ENCODE results near the gene TOGARAM1. TPM values are rescaled to one million over a fixed set of nuclear protein-coding genes. Genes with fewer than 3 reads are reported as not detected.
A peak's percentile ranks its signal among the peaks of the same experiment; 100 is the strongest.

TOGARAM1 gene
- total and polyA plus RNA-seq, 2 donors (not counting 3 experiments of a cell fraction or from before 2014, with no cell fraction given), result 4.2 to 13.8 TPM

GRCh38 chr14:44959538-44959937 is 2.5 kb upstream of the TOGARAM1 start:
- no peak overlapping the region for H3K9ac ChIP-seq (replicated peaks; ENCODE audit: extremely low read depth, insufficient read depth, low read length)
- POLR2A ChIA-PET, result no interaction called here
- BruUV-seq (replicated peaks), result no TSS peak

More at GRCh38 chr14:44959538-44959937, 2.5 kb upstream of the TOGARAM1 start:
- no peak overlapping the region for H2AFZ ChIP-seq (ENCODE audit: low read depth, low read length)
- H3K27ac ChIP-seq (ENCODE audit: insufficient read depth, low read depth, low read length), result no peak overlapping the region
- CTCF ChIA-PET, result interaction anchor here (1.4 kb wide), 1 partner anchor 309 kb away, joined by 4 read pairs; no protein-coding TSS in a partner anchor
- dilution Hi-C loops (cut with MboI; ENCODE audit: extremely low pct_ligation_motif_present, low sequenced_read_pairs) (no loop called here), intact Hi-C loops (cut with micrococcal nuclease) (no loop called here)
- FAIRE-seq, result no peak
- no peak for TF ChIP-seq FOS (IDR thresholded peaks at IDR 0.05; ENCODE audit: borderline replicate concordance, insufficient read depth, low read length)
- TF ChIP-seq, protein P1, sequence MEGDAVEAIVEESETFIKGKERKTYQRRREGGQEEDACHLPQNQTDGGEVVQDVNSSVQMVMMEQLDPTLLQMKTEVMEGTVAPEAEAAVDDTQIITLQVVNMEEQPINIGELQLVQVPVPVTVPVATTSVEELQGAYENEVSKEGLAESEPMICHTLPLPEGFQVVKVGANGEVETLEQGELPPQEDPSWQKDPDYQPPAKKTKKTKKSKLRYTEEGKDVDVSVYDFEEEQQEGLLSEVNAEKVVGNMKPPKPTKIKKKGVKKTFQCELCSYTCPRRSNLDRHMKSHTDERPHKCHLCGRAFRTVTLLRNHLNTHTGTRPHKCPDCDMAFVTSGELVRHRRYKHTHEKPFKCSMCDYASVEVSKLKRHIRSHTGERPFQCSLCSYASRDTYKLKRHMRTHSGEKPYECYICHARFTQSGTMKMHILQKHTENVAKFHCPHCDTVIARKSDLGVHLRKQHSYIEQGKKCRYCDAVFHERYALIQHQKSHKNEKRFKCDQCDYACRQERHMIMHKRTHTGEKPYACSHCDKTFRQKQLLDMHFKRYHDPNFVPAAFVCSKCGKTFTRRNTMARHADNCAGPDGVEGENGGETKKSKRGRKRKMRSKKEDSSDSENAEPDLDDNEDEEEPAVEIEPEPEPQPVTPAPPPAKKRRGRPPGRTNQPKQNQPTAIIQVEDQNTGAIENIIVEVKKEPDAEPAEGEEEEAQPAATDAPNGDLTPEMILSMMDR (IDR thresholded peaks at IDR 0.05; ENCODE audit: extremely low read depth in 1 of 2, insufficient read depth in 1 of 2, low read depth in 1 of 2, low read length in 2 of 2), result no peak
- TF ChIP-seq POLR2AphosphoS5 (IDR thresholded peaks at IDR 0.05; ENCODE audit: insufficient read depth, low read depth, low read length), result no peak
- TF ChIP-seq, protein P2, sequence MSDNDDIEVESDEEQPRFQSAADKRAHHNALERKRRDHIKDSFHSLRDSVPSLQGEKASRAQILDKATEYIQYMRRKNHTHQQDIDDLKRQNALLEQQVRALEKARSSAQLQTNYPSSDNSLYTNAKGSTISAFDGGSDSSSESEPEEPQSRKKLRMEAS (IDR thresholded peaks at IDR 0.05; ENCODE audit: insufficient read depth, insufficient read length), result no peak
- no peak for TF ChIP-seq POLR2A (IDR thresholded peaks at IDR 0.05; ENCODE audit: low read depth, low read length)
- TF ChIP-seq GATA2 (IDR thresholded peaks at IDR 0.05; ENCODE audit: insufficient read depth, insufficient read length, low read depth, low read length), result no peak
- no peak for TF ChIP-seq EZH2 (IDR thresholded peaks at IDR 0.05; ENCODE audit: borderline replicate concordance, low read depth, low read length, severe bottlenecking)
- TF ChIP-seq JUN (IDR thresholded peaks at IDR 0.05; ENCODE audit: borderline replicate concordance, insufficient read depth, insufficient read length, low read depth), result no peak
- no peak for TF ChIP-seq MYC (IDR thresholded peaks at IDR 0.05; ENCODE audit: low read depth, low read length)
- peaks cover 25% of the 10 kb centered on the region for H3K4me1 ChIP-seq (ENCODE audit: control insufficient read depth, extremely low read depth, insufficient read depth, low read length)
- no peaks in the 10 kb centered on the region for H3K36me3 ChIP-seq (ENCODE audit: control insufficient read depth in 2 of 2, extremely low read depth in 1 of 2, insufficient read depth in 2 of 2, low read length in 2 of 2)
- peaks cover 3% of the 10 kb centered on the region for H4K20me1 ChIP-seq (replicated peaks; ENCODE audit: control insufficient read depth, extremely low read depth, insufficient read depth, low read length)
- H3K9me3 ChIP-seq (replicated peaks; ENCODE audit: control insufficient read depth, insufficient read depth, low read length), result no peaks in the 10 kb centered on the region
- H3K4me3 ChIP-seq (replicated peaks in 1 of 3; ENCODE audit: insufficient read depth in 1 of 3, low read depth in 1 of 3, low read length in 3 of 3), result no peak overlapping the region
- DNase-seq (ENCODE audit: low read depth, low spot score), result no peak
- no peaks in the 10 kb centered on the region for H3K9me1 ChIP-seq (replicated peaks; ENCODE audit: control insufficient read depth, extremely low read depth, insufficient read depth, low read length)
- peak overlapping the region; percentile 99 for H3K4me2 ChIP-seq (ENCODE audit: insufficient read depth, low read length)
- no peaks in the 10 kb centered on the region for H3K27me3 ChIP-seq (ENCODE audit: control insufficient read depth in 2 of 2, insufficient read depth in 2 of 2, low read length in 2 of 2)
- peaks cover 73% of the 10 kb centered on the region for H3K79me2 ChIP-seq (ENCODE audit: control insufficient read depth, insufficient read depth, low read length)

Measured in endothelial cell of umbilical vein (primary cell).